ENCODE results near the gene KBTBD6.
"Not testable (repeated sequence)": the region's sequence is repeated elsewhere in the genome, so short reads cannot be mapped to it uniquely, and the experiment has no call there.

KBTBD6 gene

DNA sequence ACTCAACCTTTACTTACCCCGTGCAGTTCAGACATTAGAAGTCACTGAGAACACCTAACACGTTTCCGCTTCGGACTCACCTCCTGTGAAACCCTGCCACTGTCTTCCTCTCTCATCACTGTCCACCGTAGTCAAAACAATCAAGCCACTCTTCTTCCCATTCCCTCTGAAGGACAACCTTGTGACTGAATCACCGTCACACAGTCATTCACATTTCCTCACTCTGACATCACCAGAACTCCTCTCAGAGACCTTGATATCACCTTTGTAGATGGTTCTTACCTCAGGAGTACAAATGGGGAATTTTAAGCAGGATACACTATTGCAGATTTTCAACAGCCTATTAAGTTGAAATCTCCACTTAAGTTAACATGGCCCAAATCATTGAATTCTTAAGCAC, 1.3 kb upstream of the KBTBD6 start:
- no peak for DNase-seq

DNA sequence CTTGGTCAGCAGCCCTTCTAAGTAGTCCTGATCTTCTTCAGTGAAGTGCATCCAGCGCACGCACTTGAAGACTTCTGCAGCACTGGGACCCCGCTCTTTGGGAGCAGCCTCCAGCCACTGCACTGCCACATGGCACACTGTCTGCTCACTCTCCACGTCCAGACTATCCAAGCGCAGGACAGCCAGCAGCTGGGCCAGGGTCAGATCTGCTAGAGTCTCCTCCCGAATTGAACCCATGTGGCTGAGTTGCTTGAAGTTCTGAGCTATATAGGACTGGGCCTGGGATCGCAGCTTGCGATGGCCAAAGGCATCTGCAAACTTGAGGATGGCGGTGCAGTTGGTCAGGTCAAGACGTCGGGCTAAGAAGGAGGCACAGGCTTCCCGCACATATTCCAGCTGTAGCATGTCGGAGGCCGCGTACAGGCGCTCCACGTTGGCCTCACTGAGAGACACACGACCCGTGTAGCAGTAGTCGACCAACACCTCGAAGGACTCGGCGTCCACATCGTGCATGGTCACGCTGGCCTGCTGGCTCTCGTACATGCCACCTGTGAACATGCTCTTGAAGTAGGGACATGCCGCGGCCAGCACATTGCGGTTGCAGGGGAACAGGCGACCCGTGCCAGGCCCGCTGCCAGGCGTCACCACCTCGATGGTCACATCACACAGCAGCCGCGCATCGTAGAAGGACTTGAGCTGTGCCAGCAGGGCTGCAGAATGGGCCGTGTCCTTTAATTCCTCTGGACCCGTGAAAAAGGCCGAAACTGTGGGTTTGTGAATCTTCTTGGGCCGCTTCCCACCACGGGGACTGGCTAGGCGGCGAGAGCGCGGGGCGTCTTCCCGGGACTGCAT, 716 bp downstream of the KBTBD6 start:
- not testable (repeated sequence) for DNase-seq

DNA sequence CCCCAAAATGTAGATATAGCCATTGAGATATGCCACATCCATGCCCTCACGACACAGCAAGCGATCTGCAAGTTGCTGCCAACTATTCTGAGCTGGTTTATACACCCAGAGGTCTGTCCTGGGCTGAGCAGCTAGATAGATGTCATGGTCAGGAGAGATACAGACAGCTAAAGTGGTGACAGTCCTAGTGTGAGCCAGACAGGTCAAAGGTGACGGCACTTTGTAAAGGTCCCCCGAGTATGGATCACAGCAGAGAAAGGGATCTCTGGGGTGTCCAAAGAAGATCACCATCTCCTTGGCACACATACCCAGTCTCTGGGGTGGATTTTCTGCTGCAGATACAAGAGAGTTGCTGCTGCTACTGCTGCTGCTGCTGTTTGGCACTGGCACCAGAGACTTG, 1.4 kb downstream of the KBTBD6 start:
- DNase-seq: not testable (repeated sequence)

DNA sequence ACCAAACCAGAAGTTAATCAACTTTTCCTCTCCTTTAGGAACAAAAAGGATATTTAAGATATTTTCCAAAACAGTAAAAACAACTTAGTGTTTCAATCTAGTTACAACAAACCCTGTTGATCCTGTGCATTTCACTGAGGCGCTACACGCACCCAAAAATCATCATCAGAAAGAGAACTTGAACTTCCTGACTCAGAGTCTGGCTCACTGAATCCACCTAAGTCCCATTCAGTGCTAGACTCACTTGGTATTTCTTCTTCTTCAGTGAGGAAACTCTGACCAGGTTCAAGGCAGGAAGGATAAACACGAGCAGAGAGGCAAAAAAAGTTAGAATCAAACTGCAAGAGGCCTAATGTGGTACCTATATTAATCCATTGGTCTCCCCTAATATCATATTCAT, 2.2 kb downstream of the KBTBD6 start:
- peak in 1 of 5 donors; percentile 25 for DNase-seq

GRCh38 chr13:41127701-41128100, 4.9 kb downstream of the KBTBD6 start:
- no peak for DNase-seq

GRCh38 chr13:41122838-41123237, 9.8 kb downstream of the KBTBD6 start:
- DNase-seq: no peak

- DNase-seq: no peak
Measured at GRCh38 chr13:41117869-41118268, 14.7 kb downstream of the KBTBD6 start.

DNA sequence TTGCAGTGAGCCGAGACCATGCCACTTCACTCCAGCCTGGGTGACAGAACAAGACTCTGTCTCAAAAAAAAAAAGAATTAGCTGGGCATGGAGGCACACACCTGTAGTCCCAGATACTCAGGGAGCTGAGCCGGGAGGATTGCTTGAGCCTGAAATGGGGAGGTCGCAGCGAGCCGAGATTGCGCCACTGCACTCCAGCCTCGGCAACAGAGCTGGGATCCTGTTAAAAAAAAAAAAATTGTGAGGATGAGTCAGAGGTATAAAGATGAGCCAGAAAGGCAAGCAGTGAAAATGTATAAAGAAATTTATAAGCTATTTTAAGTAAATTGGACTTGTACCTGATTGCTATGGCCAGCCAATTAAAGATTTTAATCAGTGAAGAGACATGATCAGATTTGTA, 21.1 kb downstream of the KBTBD6 start:
- DNase-seq: no peak

DNA sequence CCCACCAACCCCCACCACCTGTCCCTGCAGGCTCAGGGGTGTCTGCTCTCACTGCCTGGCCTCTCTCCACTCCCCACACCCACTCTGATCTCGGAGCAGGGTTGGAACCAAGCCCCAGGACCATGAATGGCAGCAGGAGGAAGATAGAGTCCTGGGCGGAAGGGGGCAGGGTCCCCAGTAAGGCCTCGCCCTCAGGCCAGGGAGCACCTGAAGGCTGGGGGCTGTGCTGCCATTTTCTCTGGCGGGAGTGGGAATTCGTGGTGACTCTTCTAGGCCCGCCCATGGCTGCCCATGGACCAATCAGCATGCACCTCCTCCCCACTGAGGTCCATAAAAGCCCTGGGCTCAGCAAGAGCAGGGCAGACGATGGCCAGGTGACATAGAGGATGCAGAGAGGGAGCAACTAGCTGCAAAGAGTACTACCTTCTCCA, 25.0 kb downstream of the KBTBD6 start:
- DNase-seq: no peak

- DNase-seq: no peak
Measured at GRCh38 chr13:41107104-41107571, 25.5 kb downstream of the KBTBD6 start.

GRCh38 chr13:41099986-41100385, 32.6 kb downstream of the KBTBD6 start:
- no peak for DNase-seq

- DNase-seq: no peak
Measured at GRCh38 chr13:41098761-41099160, 33.8 kb downstream of the KBTBD6 start.

- DNase-seq: not testable (repeated sequence)
Measured at GRCh38 chr13:41095681-41096080, 36.9 kb downstream of the KBTBD6 start.

DNA sequence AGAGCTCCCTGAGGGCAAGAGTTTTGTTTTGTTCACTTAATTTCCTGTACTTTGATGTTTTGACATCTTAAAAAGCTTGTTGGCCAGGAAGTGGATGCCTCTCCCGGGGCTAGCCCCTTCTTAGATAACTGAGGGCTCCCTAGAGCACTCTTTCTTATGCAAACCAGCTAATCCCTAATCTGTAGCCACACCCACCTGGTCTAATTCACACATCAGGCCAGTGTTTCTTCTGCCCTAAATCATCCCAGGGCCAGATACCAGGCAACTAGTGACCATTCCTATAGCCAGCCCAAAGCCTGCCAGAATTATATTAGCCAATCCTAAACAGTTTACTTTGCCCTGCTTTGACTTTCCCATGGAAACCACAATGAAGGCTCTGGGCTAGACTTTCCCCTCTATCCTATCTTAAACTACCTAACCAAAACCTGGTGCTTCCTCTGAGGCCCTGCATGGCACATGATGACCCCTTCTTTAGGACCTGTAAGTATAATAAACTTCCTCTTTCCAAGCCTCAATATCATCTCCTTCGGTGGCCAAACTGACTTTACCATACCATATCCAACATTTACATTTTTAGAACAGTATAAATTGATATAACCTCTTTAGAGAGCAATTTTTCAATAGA, 46.5 kb downstream of the KBTBD6 start:
- no peak for DNase-seq

GRCh38 chr13:41079725-41080124, 52.9 kb downstream of the KBTBD6 start:
- no peak for DNase-seq
